T-helper 2 cell treated with Interferon-gamma antibody and Interleukin-4, amounts not matched to agents 5 μg/mL and 100 μg/mL, for 36 hours (primary cell): ENCODE results near the gene PHACTR3.

Source experiments
- DNase-seq: peaks from one replicate; pipeline ENCODE4 v3.0.0; 2021; ENCODE audit warnings: low spot score
- H3K27ac Mint-ChIP-seq: one replicate; pipeline ENCODE4 v1.8.0; 2021; ENCODE audit warnings: mild to moderate bottlenecking, mixed read lengths
- H3K27me3 Mint-ChIP-seq: one replicate; pipeline ENCODE4 v1.8.0; 2021; ENCODE audit warnings: low read depth, mixed read lengths
- H3K36me3 Mint-ChIP-seq: one replicate; pipeline ENCODE4 v1.8.0; 2021; ENCODE audit warnings: low read depth, mixed read lengths
- H3K4me1 Mint-ChIP-seq: one replicate; pipeline ENCODE4 v1.8.0; 2021; ENCODE audit warnings: low read depth, mixed read lengths
- H3K4me3 Mint-ChIP-seq: one replicate; pipeline ENCODE4 v1.8.0; 2022; ENCODE audit warnings: mild to moderate bottlenecking, moderate library complexity, mixed read lengths
- H3K9me3 Mint-ChIP-seq: one replicate; pipeline ENCODE4 v1.8.0; 2021; ENCODE audit warnings: mixed read lengths

PHACTR3 gene

DNA sequence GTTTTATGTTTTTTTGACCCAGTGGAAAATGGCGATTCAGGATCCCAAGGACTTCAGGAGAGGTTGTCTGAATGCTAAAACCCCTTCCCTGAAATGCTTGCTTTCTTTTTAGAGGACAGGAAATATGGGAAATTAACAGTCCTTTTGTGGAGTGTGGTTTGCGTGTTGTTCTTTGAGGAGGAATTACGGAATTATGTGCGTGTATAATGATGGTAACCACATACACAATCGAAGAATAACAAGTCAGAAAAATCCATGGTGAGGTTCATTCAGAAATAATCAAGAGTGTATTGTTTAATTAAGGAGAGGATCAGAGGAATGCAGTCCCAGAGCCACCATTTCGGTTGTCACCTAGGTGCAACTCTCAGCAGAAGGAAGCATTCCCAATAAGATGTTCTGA, 73.2 kb downstream of the PHACTR3 start:
- Mint-ChIP-seq H3K27me3 (peaks cover 4% of the 10 kb centered on the region), H3K4me1 (no peaks in the 10 kb centered on the region), H3K36me3 (no peaks in the 10 kb centered on the region), H3K27ac (no peak overlapping the region), H3K4me3 (no peak overlapping the region), H3K9me3 (no peaks in the 10 kb centered on the region)
- DNase-seq, result no peak

- Mint-ChIP-seq H3K27me3 (peaks cover 4% of the 10 kb centered on the region), H3K36me3 (no peaks in the 10 kb centered on the region), H3K9me3 (no peaks in the 10 kb centered on the region), H3K4me3 (no peak overlapping the region), H3K27ac (no peak overlapping the region), H3K4me1 (no peaks in the 10 kb centered on the region)
- DNase-seq, result no peak
Observed at GRCh38 chr20:59678288-59678687, 73.9 kb downstream of the PHACTR3 start.

GRCh38 chr20:59678951-59679350, 74.6 kb downstream of the PHACTR3 start:
- Mint-ChIP-seq H3K9me3 (no peaks in the 10 kb centered on the region), H3K4me1 (no peaks in the 10 kb centered on the region), H3K27me3 (peaks cover 4% of the 10 kb centered on the region), H3K36me3 (no peaks in the 10 kb centered on the region), H3K27ac (no peak overlapping the region), H3K4me3 (no peak overlapping the region)
- DNase-seq, result no peak

DNA sequence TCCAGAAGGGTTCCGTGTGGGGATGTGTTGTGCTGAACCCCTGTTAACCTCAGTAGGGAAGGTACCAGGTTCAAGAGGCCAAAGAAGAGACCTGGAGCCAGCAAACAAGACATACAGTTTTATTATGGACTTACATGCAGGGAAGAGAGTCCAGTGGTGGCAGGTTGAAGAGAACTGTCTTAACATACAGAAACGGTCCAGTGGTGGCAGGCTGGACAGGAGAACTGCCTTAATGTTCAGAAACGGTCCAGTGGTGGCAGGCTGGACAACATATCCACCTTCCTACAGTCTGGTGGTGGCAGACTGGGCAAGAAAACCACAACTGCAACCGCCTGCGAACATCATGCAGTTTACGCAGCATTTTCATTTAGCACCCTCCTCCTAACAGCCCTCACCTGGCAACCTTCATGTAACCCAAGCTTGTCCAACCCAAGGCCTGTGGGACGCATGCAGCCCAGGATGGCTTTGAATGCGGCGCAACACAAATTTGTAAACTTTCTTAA, 75.9 kb downstream of the PHACTR3 start:
- Mint-ChIP-seq H3K27me3 (peaks cover 4% of the 10 kb centered on the region), H3K4me3 (no peak overlapping the region), H3K36me3 (no peaks in the 10 kb centered on the region), H3K27ac (no peak overlapping the region), H3K9me3 (no peaks in the 10 kb centered on the region), H3K4me1 (no peaks in the 10 kb centered on the region)
- no peak for DNase-seq

GRCh38 chr20:59680852-59681251, 76.5 kb downstream of the PHACTR3 start:
- Mint-ChIP-seq H3K27ac (no peak overlapping the region), H3K4me3 (no peak overlapping the region), H3K27me3 (peaks cover 4% of the 10 kb centered on the region), H3K36me3 (no peaks in the 10 kb centered on the region), H3K9me3 (no peaks in the 10 kb centered on the region), H3K4me1 (no peaks in the 10 kb centered on the region)
- no peak for DNase-seq

- Mint-ChIP-seq H3K36me3 (no peaks in the 10 kb centered on the region), H3K27me3 (no peaks in the 10 kb centered on the region), H3K27ac (no peak overlapping the region), H3K9me3 (no peaks in the 10 kb centered on the region), H3K4me3 (no peak overlapping the region), H3K4me1 (no peaks in the 10 kb centered on the region)
- no peak for DNase-seq
Observed at GRCh38 chr20:59682603-59683002, 78.3 kb downstream of the PHACTR3 start.

GRCh38 chr20:59683181-59683580, 78.8 kb downstream of the PHACTR3 start:
- H3K4me1 Mint-ChIP-seq, result no peaks in the 10 kb centered on the region
- no peaks in the 10 kb centered on the region for H3K27me3 Mint-ChIP-seq
- no peaks in the 10 kb centered on the region for H3K36me3 Mint-ChIP-seq
- H3K9me3 Mint-ChIP-seq, result no peaks in the 10 kb centered on the region
- no peak overlapping the region for H3K27ac Mint-ChIP-seq
- H3K4me3 Mint-ChIP-seq, result no peak overlapping the region
- DNase-seq, result no peak

GRCh38 chr20:59684685-59685242, 80.4 kb downstream of the PHACTR3 start:
- Mint-ChIP-seq H3K4me1 (no peaks in the 10 kb centered on the region), H3K27ac (no peak overlapping the region), H3K27me3 (no peaks in the 10 kb centered on the region), H3K4me3 (no peak overlapping the region), H3K36me3 (no peaks in the 10 kb centered on the region), H3K9me3 (no peaks in the 10 kb centered on the region)
- DNase-seq, result no peak

DNA sequence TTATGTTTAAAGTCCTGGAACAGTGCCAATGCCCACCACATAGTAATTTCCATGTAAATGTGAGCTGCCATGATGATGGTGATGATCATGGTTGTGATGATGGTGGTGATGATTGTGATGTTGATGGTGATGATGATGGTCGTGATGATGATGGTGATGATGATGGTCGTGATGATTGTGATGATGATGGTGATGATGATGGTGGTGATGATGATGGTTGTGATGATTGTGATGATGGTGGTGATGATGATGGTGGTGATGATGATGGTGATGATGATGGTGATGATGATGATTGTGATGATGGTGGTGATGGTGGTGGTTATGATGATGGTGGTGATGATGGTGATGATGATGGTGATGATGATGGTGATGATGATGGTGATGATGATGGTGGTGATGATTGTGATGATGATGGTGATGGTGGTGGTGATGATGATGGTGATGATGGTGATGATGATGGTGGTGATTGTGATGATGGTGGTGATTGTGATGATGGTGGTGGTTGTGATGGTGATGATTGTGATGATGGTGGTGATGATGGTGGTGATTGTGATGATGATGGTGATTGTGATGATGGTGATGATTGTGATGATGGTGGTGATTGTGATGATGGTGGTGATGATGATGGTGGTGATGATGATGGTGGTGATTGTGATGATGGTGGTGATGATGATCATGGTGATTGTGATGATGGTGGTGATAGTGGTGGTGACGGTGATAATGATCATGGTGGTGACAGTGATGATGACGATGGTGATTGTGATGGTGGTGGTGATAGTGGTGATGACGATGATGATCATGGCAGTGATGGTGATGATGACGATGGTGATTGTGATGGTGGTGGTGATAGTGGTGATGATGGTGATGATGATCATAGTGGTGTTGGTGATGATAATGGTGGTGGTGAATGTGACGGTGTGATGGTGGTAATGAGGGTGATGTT, 82.3 kb downstream of the PHACTR3 start:
- no peak for DNase-seq
- Mint-ChIP-seq H3K27ac (no peak overlapping the region), H3K4me3 (no peak overlapping the region), H3K36me3 (no peaks in the 10 kb centered on the region), H3K4me1 (no peaks in the 10 kb centered on the region), H3K27me3 (no peaks in the 10 kb centered on the region), H3K9me3 (no peaks in the 10 kb centered on the region)

- no peaks in the 10 kb centered on the region for H3K4me1 Mint-ChIP-seq
- H3K9me3 Mint-ChIP-seq, result no peaks in the 10 kb centered on the region
- H3K27ac Mint-ChIP-seq, result no peak overlapping the region
- H3K27me3 Mint-ChIP-seq, result no peaks in the 10 kb centered on the region
- H3K36me3 Mint-ChIP-seq, result no peaks in the 10 kb centered on the region
- no peak for DNase-seq
- H3K4me3 Mint-ChIP-seq, result no peak overlapping the region
Observed at GRCh38 chr20:59688356-59688755, 84.0 kb downstream of the PHACTR3 start.

GRCh38 chr20:59688999-59689398, 84.7 kb downstream of the PHACTR3 start:
- no peaks in the 10 kb centered on the region for H3K36me3 Mint-ChIP-seq
- no peak overlapping the region for H3K4me3 Mint-ChIP-seq
- no peaks in the 10 kb centered on the region for H3K4me1 Mint-ChIP-seq
- H3K27me3 Mint-ChIP-seq, result no peaks in the 10 kb centered on the region
- H3K9me3 Mint-ChIP-seq, result no peaks in the 10 kb centered on the region
- no peak overlapping the region for H3K27ac Mint-ChIP-seq
- DNase-seq, result no peak

DNA sequence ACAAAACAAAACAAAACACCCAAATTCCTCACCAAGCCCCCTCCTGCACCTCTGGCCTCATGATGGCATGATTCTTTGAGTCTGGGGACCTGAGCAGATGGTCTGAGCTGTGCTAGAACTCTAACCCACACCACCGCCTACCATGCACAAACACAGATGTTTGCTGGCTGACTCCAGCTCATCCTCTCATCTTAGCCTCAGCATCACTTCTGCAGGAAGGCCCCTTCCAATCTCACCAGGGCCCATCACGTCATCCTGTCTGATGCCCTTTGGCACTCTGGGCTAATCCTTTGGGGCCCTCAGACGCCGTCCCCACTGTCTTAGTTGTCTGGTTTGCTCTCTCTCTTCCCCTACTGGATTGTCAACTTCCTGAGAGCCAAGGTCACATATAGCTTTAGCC, 85.8 kb downstream of the PHACTR3 start:
- H3K27me3 Mint-ChIP-seq, result no peaks in the 10 kb centered on the region
- DNase-seq, result no peak
- H3K27ac Mint-ChIP-seq, result no peak overlapping the region
- no peaks in the 10 kb centered on the region for H3K4me1 Mint-ChIP-seq
- H3K9me3 Mint-ChIP-seq, result no peaks in the 10 kb centered on the region
- H3K36me3 Mint-ChIP-seq, result no peaks in the 10 kb centered on the region
- no peak overlapping the region for H3K4me3 Mint-ChIP-seq

DNA sequence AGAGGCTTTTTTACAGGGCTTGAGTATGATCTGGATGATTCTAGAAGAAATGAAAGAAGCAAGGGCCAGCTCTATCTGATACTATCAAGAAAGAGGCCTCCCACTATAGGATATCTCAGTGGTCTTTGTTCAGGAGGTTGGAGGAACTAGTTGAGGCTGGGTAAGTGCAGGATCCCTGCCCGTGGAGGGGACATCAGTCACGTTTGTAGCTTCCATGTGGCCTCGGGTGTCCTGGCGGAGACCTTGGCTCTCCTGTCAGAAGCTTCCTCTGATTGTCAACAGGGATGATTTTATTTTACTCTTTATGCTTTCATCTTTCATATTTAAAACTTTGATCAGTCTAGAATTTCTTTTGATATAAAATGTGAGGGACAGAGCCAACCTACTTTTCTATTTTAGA, 86.6 kb downstream of the PHACTR3 start:
- no peaks in the 10 kb centered on the region for H3K36me3 Mint-ChIP-seq
- DNase-seq, result no peak
- H3K4me3 Mint-ChIP-seq, result no peak overlapping the region
- H3K27me3 Mint-ChIP-seq, result no peaks in the 10 kb centered on the region
- H3K9me3 Mint-ChIP-seq, result no peaks in the 10 kb centered on the region
- H3K4me1 Mint-ChIP-seq, result no peaks in the 10 kb centered on the region
- no peak overlapping the region for H3K27ac Mint-ChIP-seq

- Mint-ChIP-seq H3K4me3 (no peak overlapping the region), H3K36me3 (no peaks in the 10 kb centered on the region), H3K4me1 (no peaks in the 10 kb centered on the region), H3K27ac (no peak overlapping the region), H3K9me3 (no peaks in the 10 kb centered on the region), H3K27me3 (no peaks in the 10 kb centered on the region)
- DNase-seq, result no peak
Observed at GRCh38 chr20:59692139-59692538, 87.8 kb downstream of the PHACTR3 start.
